Measurements from ENCODE around the gene MAP3K5.

- no peak for TF ChIP-seq EZH2phosphoT487 (IDR thresholded peaks at IDR 0.05)
- peak; percentile 60 for TF ChIP-seq CTCF (IDR thresholded peaks at IDR 0.05)
These were observed 209.4 kb downstream of the MAP3K5 start for GRCh38 chr6:136582711-136583471.
